GM21515 (cell line): ENCODE results near the gene RTF1.
"Not testable (repeated sequence)": the region's sequence is repeated elsewhere in the genome, so short reads cannot be mapped to it uniquely, and the experiment has no call there.

Source experiments
- ATAC-seq: cut with Tn5 transposase; IDR thresholded peaks from one replicate; pipeline ENCODE4 v1.9.1; 2021; ENCODE audit not compliant: unreplicated experiment

The RTF1 gene

GRCh38 chr15:41416742-41417417 is at the start of gene RTF1:
Gene RTF1, plus strand, starts transcription at chr15:41417095. Its CDS starts 21 bp downstream, at chr15:41417116.
- peak; percentile 84 for ATAC-seq

GRCh38 chr15:41367418-41367817 is 49.5 kb upstream of the RTF1 start:
- no peak for ATAC-seq

- no peak for ATAC-seq
Observed at GRCh38 chr15:41377978-41378377, 38.9 kb upstream of the RTF1 start.

- ATAC-seq: not testable (repeated sequence)
Observed at GRCh38 chr15:41383974-41384749, 32.7 kb upstream of the RTF1 start.

- no peak for ATAC-seq
Observed at GRCh38 chr15:41387646-41388045, 29.2 kb upstream of the RTF1 start.

- no peak for ATAC-seq
Observed at GRCh38 chr15:41392659-41393058, 24.2 kb upstream of the RTF1 start.

GRCh38 chr15:41394924-41395323 is 22.0 kb upstream of the RTF1 start:
- ATAC-seq: no peak

GRCh38 chr15:41396111-41396510 is 20.8 kb upstream of the RTF1 start:
- no peak for ATAC-seq

GRCh38 chr15:41401904-41402267 is 15.0 kb upstream of the RTF1 start:
- ATAC-seq: peak; percentile 11

- ATAC-seq: no peak
Observed at GRCh38 chr15:41407341-41407740, 9.6 kb upstream of the RTF1 start.

- ATAC-seq: no peak
Observed at GRCh38 chr15:41408234-41408641, 8.7 kb upstream of the RTF1 start.

GRCh38 chr15:41411031-41411430 is 5.9 kb upstream of the RTF1 start:
- no peak for ATAC-seq

- ATAC-seq: no peak
Observed at GRCh38 chr15:41411441-41411840, 5.5 kb upstream of the RTF1 start.

- peak; percentile 14 for ATAC-seq
Observed at GRCh38 chr15:41416128-41416741, 660 bp upstream of the RTF1 start.

- peak; percentile 37 for ATAC-seq
Observed at GRCh38 chr15:41417418-41418195, 712 bp downstream of the RTF1 start.

GRCh38 chr15:41423979-41424659 is 7.2 kb downstream of the RTF1 start:
- peak; percentile 75 for ATAC-seq

- ATAC-seq: no peak
Observed at GRCh38 chr15:41424809-41425208, 7.9 kb downstream of the RTF1 start.

GRCh38 chr15:41425907-41426306 is 9.0 kb downstream of the RTF1 start:
- ATAC-seq: not testable (repeated sequence)

GRCh38 chr15:41429003-41429890 is 12.4 kb downstream of the RTF1 start:
- peak; percentile 84 for ATAC-seq
